HEK293 (cell line): ENCODE data around the gene DOK7.

Source experiments
- CTCF ChIA-PET: fragments of 350-600 bp; formaldehyde crosslinking; extraction: SDS; loops from one replicate; lab custom pipeline; 2021; ENCODE audit warnings: antibody characterized with exemption; lab: Yijun Ruan, JAX
- POLR2A ChIA-PET: fragments of 300-600 bp; formaldehyde crosslinking; extraction: SDS; loops from one replicate; lab custom pipeline; 2020; ENCODE audit warnings: antibody characterized with exemption, inconsistent platforms; lab: Yijun Ruan, JAX
- H3K27ac ChIP-seq: fragments of 200-500 bp; sonication (Bioruptor generic); 2 replicates; pipeline ENCODE4 v1.5.1; 2014; ENCODE audit warnings: low read depth, low read length, control low read depth, inconsistent platforms; ENCODE audit errors: extremely low read depth
- H3K36me3 ChIP-seq, 2 experiments: fragments of 200-500 bp in 1 of 2; sonication (Bioruptor generic) in 1 of 2; 1 replicate in 1 of 2; 2 replicates in 1 of 2; pipeline ENCODE4 v1.5.1; 2014 to 2017; ENCODE audit warnings: inconsistent platforms in 2 of 2, low read length in 2 of 2; ENCODE audit not compliant: control insufficient read depth in 2 of 2, insufficient read depth in 1 of 2
- H3K4me1 ChIP-seq: fragments of 200-500 bp; sonication (Bioruptor generic); 2 replicates; pipeline ENCODE4 v1.5.1; 2014; ENCODE audit warnings: mild to moderate bottlenecking, low read length, inconsistent platforms; ENCODE audit not compliant: control insufficient read depth, insufficient read depth
- H3K4me3 ChIP-seq: 2 replicates; pipeline ENCODE4 v1.5.1; 2011; ENCODE audit warnings: low read depth, mild to moderate bottlenecking, control low read depth, low read length, moderate library complexity
- H3K9me3 ChIP-seq: fragments of 200-500 bp; sonication (Bioruptor generic); 2 replicates; pipeline ENCODE4 v1.5.1; 2014; ENCODE audit warnings: low read depth, low read length, inconsistent platforms; ENCODE audit not compliant: control insufficient read depth, insufficient read depth
- HOXA7 ChIP-seq: sonication (generic); formaldehyde crosslinking; IDR thresholded peaks from 2 replicates; pipeline ENCODE4 v1.8.1; 2022; ENCODE audit warnings: missing genetic modification reagents, borderline replicate concordance
- HOXC10 ChIP-seq: sonication (generic); formaldehyde crosslinking; IDR thresholded peaks from 2 replicates; pipeline ENCODE4 v1.8.1; 2023; ENCODE audit warnings: mild to moderate bottlenecking, missing genetic modification reagents
- SALL2 ChIP-seq: fragments of 450-650 bp; formaldehyde crosslinking; IDR thresholded peaks from 2 replicates; pipeline ENCODE4 v1.5.0; 2017; ENCODE audit warnings: missing biosample characterization, mild to moderate bottlenecking, missing genetic modification characterization, borderline replicate concordance
- SETDB1 ChIP-seq: IDR thresholded peaks from one replicate; pipeline ENCODE4 v1.6.1; 2017; ENCODE audit warnings: mild to moderate bottlenecking, low read length, moderate library complexity, mixed read lengths; ENCODE audit not compliant: insufficient read length
- ZBTB21 ChIP-seq: fragments of 450-650 bp; formaldehyde crosslinking; IDR thresholded peaks from 2 replicates; pipeline ENCODE4 v1.5.1; 2017; ENCODE audit warnings: missing biosample characterization, missing genetic modification characterization
- ZNF157 ChIP-seq: fragments of 450-650 bp; formaldehyde crosslinking; IDR thresholded peaks from 2 replicates; pipeline ENCODE4 v1.5.1; 2016; ENCODE audit warnings: missing biosample characterization, missing genetic modification characterization
- ZNF23 ChIP-seq: fragments of 450-650 bp; formaldehyde crosslinking; IDR thresholded peaks from 2 replicates; pipeline ENCODE4 v1.5.1; 2016; ENCODE audit warnings: missing biosample characterization, missing genetic modification characterization, borderline replicate concordance
- ZNF311 ChIP-seq: fragments of 450-650 bp; formaldehyde crosslinking; IDR thresholded peaks from 2 replicates; pipeline ENCODE4 v1.5.1; 2017; ENCODE audit warnings: missing biosample characterization, missing genetic modification characterization, borderline replicate concordance
- ZNF501 ChIP-seq: fragments of 450-650 bp; formaldehyde crosslinking; IDR thresholded peaks from 2 replicates; pipeline ENCODE4 v1.5.1; 2016; ENCODE audit warnings: missing biosample characterization, missing genetic modification characterization
- ZNF560 ChIP-seq: fragments of 450-650 bp; formaldehyde crosslinking; IDR thresholded peaks from 2 replicates; pipeline ENCODE4 v1.5.1; 2017; ENCODE audit warnings: missing biosample characterization, missing genetic modification characterization, borderline replicate concordance
- ZNF596 ChIP-seq: fragments of 450-650 bp; IDR thresholded peaks from 2 replicates; pipeline ENCODE4 v1.5.0; 2018; ENCODE audit warnings: missing biosample characterization, mild to moderate bottlenecking, missing genetic modification characterization, moderate library complexity
- ZNF707 ChIP-seq: fragments of 450-650 bp; formaldehyde crosslinking; IDR thresholded peaks from 2 replicates; pipeline ENCODE4 v1.5.1; 2016; ENCODE audit warnings: missing biosample characterization, missing genetic modification characterization
- TF ChIP-seq, protein P1 (sequence below): fragments of 450-650 bp; formaldehyde crosslinking; IDR thresholded peaks from 2 replicates; pipeline ENCODE4 v1.5.1; 2016; ENCODE audit warnings: missing biosample characterization, missing genetic modification characterization
- TF ChIP-seq, protein P2 (sequence below): fragments of 450-650 bp; IDR thresholded peaks from 2 replicates; pipeline ENCODE4 v1.5.1; 2018; ENCODE audit warnings: missing biosample characterization, missing genetic modification characterization
- TF ChIP-seq, protein P3 (sequence below): fragments of 450-650 bp; formaldehyde crosslinking; IDR thresholded peaks from 2 replicates; pipeline ENCODE4 v1.5.1; 2016; ENCODE audit warnings: missing biosample characterization, missing genetic modification characterization
- TF ChIP-seq, protein P4 (sequence below): fragments of 450-650 bp; formaldehyde crosslinking; optimal IDR thresholded peaks from 2 replicates; pipeline ENCODE3; 2016; ENCODE audit warnings: missing biosample characterization, mild to moderate bottlenecking, missing genetic modification characterization
- TF ChIP-seq, protein P5 (sequence below): fragments of 450-650 bp; formaldehyde crosslinking; IDR thresholded peaks from 2 replicates; pipeline ENCODE4 v1.5.1; 2017; ENCODE audit warnings: missing biosample characterization, missing genetic modification characterization

Gene DOK7

DNA sequence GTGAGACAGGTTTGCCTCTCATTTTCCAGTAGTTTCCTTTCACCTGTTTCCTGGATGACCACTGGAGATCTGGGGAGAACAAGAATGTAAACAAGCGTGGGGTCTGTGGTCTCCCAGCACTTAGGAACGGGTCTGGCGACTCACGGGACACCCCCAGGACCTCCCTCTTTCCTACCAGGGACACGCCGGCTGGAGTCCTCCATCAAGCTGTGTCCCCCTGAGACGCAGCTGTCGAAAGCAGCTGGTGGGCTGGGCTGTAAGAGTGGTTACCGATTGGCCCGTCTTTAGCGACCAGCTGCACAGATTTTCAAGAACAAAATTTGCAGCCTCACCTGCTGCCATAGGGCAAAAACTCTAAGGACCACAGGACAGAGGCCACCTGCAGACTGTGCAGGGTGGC, 57.2 kb downstream of the DOK7 start (continued):
- TF ChIP-seq, protein P1, sequence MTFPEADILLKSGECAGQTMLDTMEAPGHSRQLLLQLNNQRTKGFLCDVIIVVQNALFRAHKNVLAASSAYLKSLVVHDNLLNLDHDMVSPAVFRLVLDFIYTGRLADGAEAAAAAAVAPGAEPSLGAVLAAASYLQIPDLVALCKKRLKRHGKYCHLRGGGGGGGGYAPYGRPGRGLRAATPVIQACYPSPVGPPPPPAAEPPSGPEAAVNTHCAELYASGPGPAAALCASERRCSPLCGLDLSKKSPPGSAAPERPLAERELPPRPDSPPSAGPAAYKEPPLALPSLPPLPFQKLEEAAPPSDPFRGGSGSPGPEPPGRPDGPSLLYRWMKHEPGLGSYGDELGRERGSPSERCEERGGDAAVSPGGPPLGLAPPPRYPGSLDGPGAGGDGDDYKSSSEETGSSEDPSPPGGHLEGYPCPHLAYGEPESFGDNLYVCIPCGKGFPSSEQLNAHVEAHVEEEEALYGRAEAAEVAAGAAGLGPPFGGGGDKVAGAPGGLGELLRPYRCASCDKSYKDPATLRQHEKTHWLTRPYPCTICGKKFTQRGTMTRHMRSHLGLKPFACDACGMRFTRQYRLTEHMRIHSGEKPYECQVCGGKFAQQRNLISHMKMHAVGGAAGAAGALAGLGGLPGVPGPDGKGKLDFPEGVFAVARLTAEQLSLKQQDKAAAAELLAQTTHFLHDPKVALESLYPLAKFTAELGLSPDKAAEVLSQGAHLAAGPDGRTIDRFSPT, result no peak
- no peak for TF ChIP-seq ZNF23
- no peak for TF ChIP-seq ZNF157 (tag by site-specific recombination)
- TF ChIP-seq, protein P2, sequence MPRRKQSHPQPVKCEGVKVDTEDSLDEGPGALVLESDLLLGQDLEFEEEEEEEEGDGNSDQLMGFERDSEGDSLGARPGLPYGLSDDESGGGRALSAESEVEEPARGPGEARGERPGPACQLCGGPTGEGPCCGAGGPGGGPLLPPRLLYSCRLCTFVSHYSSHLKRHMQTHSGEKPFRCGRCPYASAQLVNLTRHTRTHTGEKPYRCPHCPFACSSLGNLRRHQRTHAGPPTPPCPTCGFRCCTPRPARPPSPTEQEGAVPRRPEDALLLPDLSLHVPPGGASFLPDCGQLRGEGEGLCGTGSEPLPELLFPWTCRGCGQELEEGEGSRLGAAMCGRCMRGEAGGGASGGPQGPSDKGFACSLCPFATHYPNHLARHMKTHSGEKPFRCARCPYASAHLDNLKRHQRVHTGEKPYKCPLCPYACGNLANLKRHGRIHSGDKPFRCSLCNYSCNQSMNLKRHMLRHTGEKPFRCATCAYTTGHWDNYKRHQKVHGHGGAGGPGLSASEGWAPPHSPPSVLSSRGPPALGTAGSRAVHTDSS, result no peak
- TF ChIP-seq, protein P3, sequence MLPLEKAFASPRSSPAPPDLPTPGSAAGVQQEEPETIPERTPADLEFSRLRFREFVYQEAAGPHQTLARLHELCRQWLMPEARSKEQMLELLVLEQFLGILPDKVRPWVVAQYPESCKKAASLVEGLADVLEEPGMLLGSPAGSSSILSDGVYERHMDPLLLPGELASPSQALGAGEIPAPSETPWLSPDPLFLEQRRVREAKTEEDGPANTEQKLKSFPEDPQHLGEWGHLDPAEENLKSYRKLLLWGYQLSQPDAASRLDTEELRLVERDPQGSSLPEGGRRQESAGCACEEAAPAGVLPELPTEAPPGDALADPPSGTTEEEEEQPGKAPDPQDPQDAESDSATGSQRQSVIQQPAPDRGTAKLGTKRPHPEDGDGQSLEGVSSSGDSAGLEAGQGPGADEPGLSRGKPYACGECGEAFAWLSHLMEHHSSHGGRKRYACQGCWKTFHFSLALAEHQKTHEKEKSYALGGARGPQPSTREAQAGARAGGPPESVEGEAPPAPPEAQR (tag by site-specific recombination), result no peak
- no peak for TF ChIP-seq ZNF560 (tag by site-specific recombination)
- TF ChIP-seq SETDB1, result no peak
- TF ChIP-seq, all 188 proteins: peak for 0

DNA sequence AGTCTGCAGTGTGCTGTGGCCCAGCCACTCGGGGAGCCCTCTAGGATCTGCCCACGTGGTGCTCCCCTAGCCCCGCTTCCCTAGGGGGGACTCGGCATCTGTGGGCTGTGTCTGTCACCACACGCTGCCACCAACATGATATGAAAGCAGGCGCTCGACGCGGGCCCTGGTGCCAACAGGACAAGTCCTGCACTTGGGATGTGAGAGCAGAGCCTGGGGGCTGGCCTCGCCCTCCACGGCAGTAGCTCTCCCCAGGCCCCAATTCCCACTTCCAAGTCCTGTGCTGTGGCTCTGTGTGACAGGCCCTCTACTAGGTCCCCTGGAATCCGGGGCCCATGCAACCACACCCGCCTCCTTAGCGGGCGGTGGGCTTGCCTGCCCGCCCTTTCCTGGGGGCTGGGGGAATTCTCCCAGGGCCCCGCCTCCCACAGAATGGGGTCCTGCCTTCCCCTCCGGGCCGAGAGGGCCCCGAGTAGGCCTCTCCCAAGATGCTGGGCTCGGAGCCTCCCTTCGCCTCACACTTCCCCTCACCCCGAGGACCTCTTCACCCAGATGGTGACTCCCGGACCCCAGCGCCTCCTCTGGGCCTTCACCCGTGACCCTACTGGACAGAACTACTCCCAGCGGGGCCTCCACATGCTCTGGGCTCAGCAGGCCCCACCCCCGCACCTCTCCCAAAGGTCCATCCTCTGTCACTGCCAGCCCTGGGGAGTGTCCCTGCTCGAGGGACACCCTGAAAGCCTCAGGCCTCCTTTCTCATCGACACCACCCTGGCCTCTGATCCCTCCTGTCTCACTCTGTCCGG, 57.9 kb downstream of the DOK7 start:
- ChIA-PET POLR2A (no interaction called here), CTCF (no interaction called here)
- H3K9me3 ChIP-seq, result no peaks in the 10 kb centered on the region
- no peak for TF ChIP-seq ZNF707 (tag by site-specific recombination)
- no peak for TF ChIP-seq ZNF311 (tag by site-specific recombination)
- TF ChIP-seq ZBTB21 (tag by site-specific recombination), result no peak
- no peak for TF ChIP-seq HOXC10 (CRISPR knock-in tag)
- TF ChIP-seq, protein P4, sequence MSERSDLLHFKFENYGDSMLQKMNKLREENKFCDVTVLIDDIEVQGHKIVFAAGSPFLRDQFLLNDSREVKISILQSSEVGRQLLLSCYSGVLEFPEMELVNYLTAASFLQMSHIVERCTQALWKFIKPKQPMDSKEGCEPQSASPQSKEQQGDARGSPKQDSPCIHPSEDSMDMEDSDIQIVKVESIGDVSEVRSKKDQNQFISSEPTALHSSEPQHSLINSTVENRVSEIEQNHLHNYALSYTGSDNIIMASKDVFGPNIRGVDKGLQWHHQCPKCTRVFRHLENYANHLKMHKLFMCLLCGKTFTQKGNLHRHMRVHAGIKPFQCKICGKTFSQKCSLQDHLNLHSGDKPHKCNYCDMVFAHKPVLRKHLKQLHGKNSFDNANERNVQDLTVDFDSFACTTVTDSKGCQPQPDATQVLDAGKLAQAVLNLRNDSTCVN (tag by site-specific recombination), result no peak
- TF ChIP-seq ZNF501 (tag by site-specific recombination), result no peak
- TF ChIP-seq, protein P5, sequence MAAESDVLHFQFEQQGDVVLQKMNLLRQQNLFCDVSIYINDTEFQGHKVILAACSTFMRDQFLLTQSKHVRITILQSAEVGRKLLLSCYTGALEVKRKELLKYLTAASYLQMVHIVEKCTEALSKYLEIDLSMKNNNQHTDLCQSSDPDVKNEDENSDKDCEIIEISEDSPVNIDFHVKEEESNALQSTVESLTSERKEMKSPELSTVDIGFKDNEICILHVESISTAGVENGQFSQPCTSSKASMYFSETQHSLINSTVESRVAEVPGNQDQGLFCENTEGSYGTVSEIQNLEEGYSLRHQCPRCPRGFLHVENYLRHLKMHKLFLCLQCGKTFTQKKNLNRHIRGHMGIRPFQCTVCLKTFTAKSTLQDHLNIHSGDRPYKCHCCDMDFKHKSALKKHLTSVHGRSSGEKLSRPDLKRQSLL, result no peak
- no peak for TF ChIP-seq SALL2 (tag by site-specific recombination)
- no peak for TF ChIP-seq HOXA7 (CRISPR knock-in tag)
- no peak for TF ChIP-seq ZNF596 (tag by site-specific recombination)
- H3K4me1 ChIP-seq, result no peaks in the 10 kb centered on the region
- no peak overlapping the region for H3K27ac ChIP-seq
- H3K36me3 ChIP-seq, result peaks cover 0 to 95% of the 10 kb centered on the region in 2 experiments; a peak in 1 of 3 replicates
- no peak overlapping the region for H3K4me3 ChIP-seq
